ENCODE results near the gene TCOF1.
A peak's percentile ranks its signal among the peaks of the same experiment; 100 is the strongest.

TCOF1 gene

GRCh38 chr5:150444770-150445169 is 87.3 kb downstream of the TCOF1 start:
- peaks cover 54% of the 10 kb centered on the region for H3K36me3 Mint-ChIP-seq (ENCODE audit: low read depth)
- no peaks in the 10 kb centered on the region for H3K9me3 Mint-ChIP-seq
- H3K27me3 Mint-ChIP-seq (ENCODE audit: low read depth) = no peaks in the 10 kb centered on the region
- H3K27ac Mint-ChIP-seq = no peak overlapping the region
- H3K4me3 Mint-ChIP-seq = no peak overlapping the region
- peaks cover 19% of the 10 kb centered on the region for H3K4me1 Mint-ChIP-seq (ENCODE audit: low read depth)

DNA sequence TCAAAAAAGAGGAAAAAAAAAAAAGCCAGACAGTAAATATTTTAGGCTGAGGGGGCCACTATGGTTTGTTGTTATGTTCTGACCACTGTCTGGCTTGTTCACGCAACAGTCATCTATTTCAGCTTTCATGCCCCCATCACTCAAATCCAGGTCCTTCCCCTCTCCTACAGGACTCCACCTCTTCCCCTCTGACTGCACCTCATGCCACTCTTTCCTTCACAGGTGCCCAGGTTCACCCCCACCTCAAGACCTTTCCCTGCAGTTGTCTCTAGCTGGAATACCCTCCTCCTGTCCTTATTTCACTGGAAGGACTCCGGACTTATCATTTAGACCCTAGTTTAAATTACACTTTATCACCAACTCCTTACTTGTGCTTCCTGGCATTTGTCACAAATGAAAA is 88.6 kb downstream of the TCOF1 start:
- Mint-ChIP-seq H3K4me1 (ENCODE audit: low read depth) (peaks cover 21% of the 10 kb centered on the region), H3K9me3 (no peaks in the 10 kb centered on the region), H3K27ac (no peak overlapping the region), H3K4me3 (no peak overlapping the region), H3K36me3 (ENCODE audit: low read depth) (peaks cover 54% of the 10 kb centered on the region), H3K27me3 (ENCODE audit: low read depth) (no peaks in the 10 kb centered on the region)

GRCh38 chr5:150446583-150446982 is 89.1 kb downstream of the TCOF1 start:
- peaks cover 54% of the 10 kb centered on the region for H3K36me3 Mint-ChIP-seq (ENCODE audit: low read depth)
- no peaks in the 10 kb centered on the region for H3K27me3 Mint-ChIP-seq (ENCODE audit: low read depth)
- H3K4me1 Mint-ChIP-seq (ENCODE audit: low read depth) = peaks cover 21% of the 10 kb centered on the region
- H3K9me3 Mint-ChIP-seq = no peaks in the 10 kb centered on the region
- no peak overlapping the region for H3K27ac Mint-ChIP-seq
- H3K4me3 Mint-ChIP-seq = no peak overlapping the region

GRCh38 chr5:150447188-150447587 is 89.7 kb downstream of the TCOF1 start:
- H3K9me3 Mint-ChIP-seq = no peaks in the 10 kb centered on the region
- H3K27ac Mint-ChIP-seq = no peak overlapping the region
- H3K4me1 Mint-ChIP-seq (ENCODE audit: low read depth) = peaks cover 21% of the 10 kb centered on the region
- H3K4me3 Mint-ChIP-seq = peak overlapping the region; percentile 21
- H3K27me3 Mint-ChIP-seq (ENCODE audit: low read depth) = no peaks in the 10 kb centered on the region
- peaks cover 54% of the 10 kb centered on the region for H3K36me3 Mint-ChIP-seq (ENCODE audit: low read depth)

DNA sequence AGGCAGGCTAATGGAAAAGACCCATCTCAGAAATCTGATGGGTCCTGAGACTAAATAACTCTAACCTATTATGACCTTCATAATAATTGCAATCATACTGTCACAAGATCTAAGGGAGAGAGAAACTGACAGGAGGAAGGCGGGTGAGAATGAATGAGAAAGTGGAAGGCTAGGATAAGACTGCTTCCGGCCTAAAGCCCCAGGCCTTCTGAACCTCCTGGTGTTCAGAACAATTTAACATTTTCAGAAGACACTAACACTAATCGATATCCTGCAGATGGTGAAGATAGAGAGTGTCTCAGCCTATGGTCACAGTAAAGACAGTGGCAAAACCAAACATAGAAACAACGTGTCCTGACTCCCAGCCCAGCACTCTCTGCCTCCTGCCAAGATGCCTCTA is 90.8 kb downstream of the TCOF1 start:
- H3K36me3 Mint-ChIP-seq (ENCODE audit: low read depth) = peaks cover 48% of the 10 kb centered on the region
- no peaks in the 10 kb centered on the region for H3K27me3 Mint-ChIP-seq (ENCODE audit: low read depth)
- H3K4me3 Mint-ChIP-seq = peak overlapping the region; percentile 99
- peak overlapping the region; percentile 100 for H3K27ac Mint-ChIP-seq
- no peaks in the 10 kb centered on the region for H3K9me3 Mint-ChIP-seq
- H3K4me1 Mint-ChIP-seq (ENCODE audit: low read depth) = peaks cover 21% of the 10 kb centered on the region

DNA sequence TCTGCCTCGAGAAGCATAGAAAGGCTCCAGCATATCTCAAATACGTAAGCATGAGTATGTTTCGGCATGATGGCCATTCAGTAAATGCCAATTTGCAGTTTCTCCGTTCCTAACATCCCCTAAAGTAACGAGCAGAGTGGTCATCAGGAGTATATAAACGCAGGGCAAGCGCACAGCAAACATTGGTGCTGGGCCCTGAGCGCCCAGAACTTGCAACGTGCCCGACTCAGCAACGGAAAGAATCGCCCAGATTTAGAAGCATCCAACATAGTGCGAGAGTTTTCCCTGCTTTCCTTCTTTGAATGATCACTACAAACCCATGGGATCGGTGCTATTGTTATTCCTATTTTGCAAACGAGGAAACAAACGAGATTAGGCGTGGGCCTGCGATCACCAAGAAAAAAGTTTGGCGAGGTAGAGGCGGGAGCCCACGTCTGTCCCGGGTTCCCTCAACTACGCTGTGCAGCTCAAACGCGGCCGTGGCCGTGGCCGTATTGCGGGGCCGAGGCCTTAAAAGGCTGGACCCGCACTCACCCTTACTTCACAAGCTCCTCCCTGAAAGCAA is 91.5 kb downstream of the TCOF1 start:
- H3K9me3 Mint-ChIP-seq = no peaks in the 10 kb centered on the region
- H3K4me1 Mint-ChIP-seq (ENCODE audit: low read depth) = peaks cover 21% of the 10 kb centered on the region
- H3K36me3 Mint-ChIP-seq (ENCODE audit: low read depth) = peaks cover 42% of the 10 kb centered on the region
- H3K4me3 Mint-ChIP-seq = peak overlapping the region; percentile 99
- no peaks in the 10 kb centered on the region for H3K27me3 Mint-ChIP-seq (ENCODE audit: low read depth)
- H3K27ac Mint-ChIP-seq = peak overlapping the region; percentile 100

Data from T-helper 1 cell treated with Interleukin-12 subunit alpha and Interleukin-12 subunit beta and Interleukin-4 antibody, amounts not matched to agents 30 μg/mL and 1 μg/mL, for 36 hours (primary cell).